Measurements from ENCODE around the gene CDC14C. TPM values are rescaled to one million over a fixed set of nuclear protein-coding genes. Genes with fewer than 3 reads are reported as not detected.

The CDC14C gene
- total RNA-seq, 1 donor from 2014 or later: not detected

- H3K27me3 ChIP-seq (ENCODE audit: low read depth): no peaks in the 10 kb centered on the region
- H3K4me1 ChIP-seq: no peaks in the 10 kb centered on the region
- intact Hi-C loops (cut with micrococcal nuclease): no loop called here
- H3K9me3 ChIP-seq (replicated peaks): no peaks in the 10 kb centered on the region
- no peak for TF ChIP-seq CTCF (IDR thresholded peaks at IDR 0.05; ENCODE audit: borderline replicate concordance)
- no peak overlapping the region for H3K4me3 ChIP-seq
- no peak overlapping the region for H3K27ac ChIP-seq (replicated peaks)
- H3K36me3 ChIP-seq: no peaks in the 10 kb centered on the region
- DNase-seq: no peak
These were observed 51.9 kb downstream of the CDC14C start for GRCh38 chr7:48976253-48976652.

- no peak overlapping the region for H3K4me3 ChIP-seq
- H3K4me1 ChIP-seq: no peaks in the 10 kb centered on the region
- no peaks in the 10 kb centered on the region for H3K27me3 ChIP-seq (ENCODE audit: low read depth)
- no peaks in the 10 kb centered on the region for H3K36me3 ChIP-seq
- no peak overlapping the region for H3K27ac ChIP-seq (replicated peaks)
- DNase-seq: no peak
- no peak for TF ChIP-seq CTCF (IDR thresholded peaks at IDR 0.05; ENCODE audit: borderline replicate concordance)
- intact Hi-C loops (cut with micrococcal nuclease): no loop called here
- H3K9me3 ChIP-seq (replicated peaks): no peaks in the 10 kb centered on the region
These were observed 52.5 kb downstream of the CDC14C start for GRCh38 chr7:48976850-48977249.

Data from left ventricle myocardium inferior (tissue), 1 donor.